Thoracic aorta (tissue), 2 donors: Measurements from ENCODE around the gene CHEK2. TPM values are rescaled to one million over a fixed set of nuclear protein-coding genes. Genes with fewer than 3 reads are reported as not detected.

Experiments
- ATAC-seq: fragments of 150-250 bp; one replicate; pipeline ENCODE4 v1.8.0; 2017; ENCODE audit warnings: low read depth; ENCODE audit not compliant: insufficient number of reproducible peaks, low FRiP score
- DNase-seq: peaks from one replicate; pipeline ENCODE4 v3.0.0-alpha.2; 2020; ENCODE audit warnings: low spot score
- H3K27ac ChIP-seq, 2 donors: fragments of 200-600 bp; sonication (generic); 1 replicate in 1 of 2; 2 replicates in 1 of 2; pipeline ENCODE4 v1.5.1; 2016; ENCODE audit warnings: mild to moderate bottlenecking in 2 of 2, moderate library complexity in 2 of 2
- H3K27me3 ChIP-seq: fragments of 200-600 bp; sonication (generic); replicated peaks from 2 replicates; pipeline ENCODE4 v1.6.0; 2016; ENCODE audit warnings: mild to moderate bottlenecking; ENCODE audit not compliant: insufficient read depth
- H3K36me3 ChIP-seq: fragments of 200-600 bp; sonication (generic); one replicate; pipeline ENCODE4 v1.5.1; 2016
- H3K4me1 ChIP-seq, 2 donors: fragments of 200-600 bp; sonication (generic); 1 replicate in 1 of 2; 2 replicates in 1 of 2; pipeline versions ENCODE4 v1.5.1 to v1.6.0; 2016; ENCODE audit warnings: low read depth in 2 of 2, mild to moderate bottlenecking in 1 of 2; ENCODE audit not compliant: control insufficient read depth in 1 of 2
- H3K4me3 ChIP-seq: fragments of 200-600 bp; sonication (generic); 2 replicates; pipeline ENCODE4 v1.5.1; 2016; ENCODE audit warnings: mild to moderate bottlenecking
- H3K9me3 ChIP-seq: fragments of 200-600 bp; sonication (generic); 2 replicates; pipeline ENCODE4 v1.5.1; 2016
- CTCF ChIP-seq: fragments of 200-600 bp; sonication (generic); IDR thresholded peaks from one replicate; pipeline ENCODE4 v1.5.1; 2019; ENCODE audit warnings: antibody characterized with exemption
- total RNA-seq, 2 donors: library from RNA; depleted of rRNA; stranded (reverse); fragments of >200 nt; gene quantifications; one replicate each; pipeline versions ENCODE4 v1.1.0 to v1.2.3, GENCODE V29; 2016

The CHEK2 gene
- total RNA-seq, 2 donors from 2014 or later, result 7.9 to 8.3 TPM

GRCh38 chr22:28715611-28716010 is 26.0 kb downstream of the CHEK2 start:
- TF ChIP-seq CTCF, result no peak
- no peaks in the 10 kb centered on the region for H3K36me3 ChIP-seq
- no peaks in the 10 kb centered on the region for H3K27me3 ChIP-seq
- no peak for ATAC-seq
- H3K9me3 ChIP-seq, result no peaks in the 10 kb centered on the region
- H3K27ac ChIP-seq, result no peak overlapping the region
- peaks cover 0 to 14% of the 10 kb centered on the region in 2 donors for H3K4me1 ChIP-seq
- H3K4me3 ChIP-seq, result no peak overlapping the region
- DNase-seq, result no peak

- Histone ChIP-seq H3K9me3 (no peaks in the 10 kb centered on the region), H3K4me1 (peaks cover 0 to 14% of the 10 kb centered on the region in 2 donors), H3K27me3 (no peaks in the 10 kb centered on the region), H3K36me3 (no peaks in the 10 kb centered on the region), H3K27ac (no peak overlapping the region), H3K4me3 (no peak overlapping the region)
- DNase-seq, result no peak
- no peak for TF ChIP-seq CTCF
- no peak for ATAC-seq
These were observed 27.5 kb downstream of the CHEK2 start for GRCh38 chr22:28714043-28714628.

GRCh38 chr22:28711820-28712777 is 29.5 kb downstream of the CHEK2 start:
- H3K27ac ChIP-seq, result peak overlapping the region; percentile 33 to 40
- no peaks in the 10 kb centered on the region for H3K36me3 ChIP-seq
- no peak for TF ChIP-seq CTCF
- ATAC-seq, result peak; percentile 86
- no peak for DNase-seq
- H3K4me3 ChIP-seq, result peak overlapping the region; percentile 36
- H3K9me3 ChIP-seq, result no peaks in the 10 kb centered on the region
- peaks cover 0 to 14% of the 10 kb centered on the region in 2 donors for H3K4me1 ChIP-seq
- no peaks in the 10 kb centered on the region for H3K27me3 ChIP-seq

- Histone ChIP-seq H3K4me1 (peaks cover 0 to 14% of the 10 kb centered on the region in 2 donors), H3K9me3 (no peaks in the 10 kb centered on the region), H3K4me3 (no peak overlapping the region), H3K27me3 (no peaks in the 10 kb centered on the region), H3K36me3 (no peaks in the 10 kb centered on the region), H3K27ac (peak overlapping the region in 1 of 2 donors; percentile 33)
- ATAC-seq (no peak), DNase-seq (no peak)
- no peak for TF ChIP-seq CTCF
These were observed 30.3 kb downstream of the CHEK2 start for GRCh38 chr22:28711341-28711740.

GRCh38 chr22:28710576-28711191 is 30.9 kb downstream of the CHEK2 start:
- DNase-seq, result no peak
- no peak overlapping the region for H3K4me3 ChIP-seq
- no peak for ATAC-seq
- TF ChIP-seq CTCF, result no peak
- no peaks in the 10 kb centered on the region for H3K36me3 ChIP-seq
- H3K27ac ChIP-seq, result peak overlapping the region in 1 of 2 donors; percentile 33
- peaks cover 0 to 14% of the 10 kb centered on the region in 2 donors for H3K4me1 ChIP-seq
- no peaks in the 10 kb centered on the region for H3K9me3 ChIP-seq
- no peaks in the 10 kb centered on the region for H3K27me3 ChIP-seq
